ENCODE results near the gene REM1.

GRCh38 chr20:31494131-31494530 lies 19.0 kb downstream of the REM1 start:
- no peak for TF ChIP-seq EZH2 (IDR thresholded peaks at IDR 0.05; ENCODE audit: insufficient read depth, poor library complexity, severe bottlenecking)
- no peak for TF ChIP-seq EZH2phosphoT487 (IDR thresholded peaks at IDR 0.05; ENCODE audit: insufficient read depth, low read depth)

All from GM23248 (cell line).